Measurements from ENCODE around the gene PKD1L1. TPM values are rescaled to one million over a fixed set of nuclear protein-coding genes. Genes with fewer than 3 reads are reported as not detected.

Gene PKD1L1
- total RNA-seq, 2 donors from 2014 or later, result 0.13 to 0.20 TPM

- no peaks in the 10 kb centered on the region for H3K36me3 ChIP-seq (ENCODE audit: control insufficient read depth, insufficient read depth, low read length)
Measured at GRCh38 chr7:47759056-47759706, 189.1 kb downstream of the PKD1L1 start.

GRCh38 chr7:47758546-47758945, 189.7 kb downstream of the PKD1L1 start:
- no peaks in the 10 kb centered on the region for H3K36me3 ChIP-seq (ENCODE audit: control insufficient read depth, insufficient read depth, low read length)
- no peak overlapping the region for H3K9ac ChIP-seq (ENCODE audit: extremely low read depth, low read length, poor library complexity, severe bottlenecking)
- H3K27me3 Mint-ChIP-seq (ENCODE audit: insufficient read depth), result no peaks in the 10 kb centered on the region
- no peaks in the 10 kb centered on the region for H3K36me3 Mint-ChIP-seq (ENCODE audit: low read depth)
- no peak overlapping the region for H3K27ac ChIP-seq (ENCODE audit: low read depth, low read length)
- peaks cover 3% of the 10 kb centered on the region for H3K4me1 ChIP-seq (ENCODE audit: control insufficient read depth, insufficient read depth, low read length)
- H3K27me3 ChIP-seq (ENCODE audit: control insufficient read depth, insufficient read depth, low read length, poor library complexity, severe bottlenecking), result no peaks in the 10 kb centered on the region
- no peaks in the 10 kb centered on the region for H3K9me3 Mint-ChIP-seq
- TF ChIP-seq CTCF (conservative IDR thresholded peaks at IDR 0.05), result no peak
- H3K4me1 Mint-ChIP-seq, result peaks cover 6% of the 10 kb centered on the region
- no peaks in the 10 kb centered on the region for H3K9me3 ChIP-seq (ENCODE audit: control insufficient read depth, low read length)
- no peak overlapping the region for H3K4me3 ChIP-seq (ENCODE audit: low read length)
- no peak overlapping the region for H3K4me3 Mint-ChIP-seq
- DNase-seq, result no peak
- no peak overlapping the region for H3K27ac Mint-ChIP-seq
- 93 to 100% methylated on average over 1 to 2 of the region's 2 CpGs for WGBS, 2 experiments (ENCODE audit: insufficient coverage in 1 of 2, insufficient read length in 1 of 2)

More at GRCh38 chr7:47759056-47759706, 189.1 kb downstream of the PKD1L1 start:
- H3K4me3 ChIP-seq (ENCODE audit: low read length), result no peak overlapping the region
- peak; percentile 38 for TF ChIP-seq CTCF (conservative IDR thresholded peaks at IDR 0.05)
- Mint-ChIP-seq H3K27me3 (ENCODE audit: insufficient read depth) (no peaks in the 10 kb centered on the region), H3K9me3 (no peaks in the 10 kb centered on the region), H3K27ac (no peak overlapping the region), H3K36me3 (ENCODE audit: low read depth) (no peaks in the 10 kb centered on the region), H3K4me3 (no peak overlapping the region), H3K4me1 (peaks cover 8% of the 10 kb centered on the region)
- no peaks in the 10 kb centered on the region for H3K27me3 ChIP-seq (ENCODE audit: control insufficient read depth, insufficient read depth, low read length, poor library complexity, severe bottlenecking)
- 86 to 90% methylated on average over 1 to 4 of the region's 4 CpGs for WGBS, 2 experiments (ENCODE audit: insufficient coverage in 1 of 2, insufficient read length in 1 of 2)
- H3K27ac ChIP-seq (ENCODE audit: low read depth, low read length), result no peak overlapping the region
- H3K9me3 ChIP-seq (ENCODE audit: control insufficient read depth, low read length), result no peaks in the 10 kb centered on the region
- no peak for DNase-seq
- H3K4me1 ChIP-seq (ENCODE audit: control insufficient read depth, insufficient read depth, low read length), result peaks cover 4% of the 10 kb centered on the region
- H3K9ac ChIP-seq (ENCODE audit: extremely low read depth, low read length, poor library complexity, severe bottlenecking), result no peak overlapping the region

- H3K27me3 Mint-ChIP-seq (ENCODE audit: insufficient read depth), result no peaks in the 10 kb centered on the region
- no peaks in the 10 kb centered on the region for H3K36me3 Mint-ChIP-seq (ENCODE audit: low read depth)
- Histone ChIP-seq H3K27me3 (ENCODE audit: control insufficient read depth, insufficient read depth, low read length, poor library complexity, severe bottlenecking) (no peaks in the 10 kb centered on the region), H3K4me1 (ENCODE audit: control insufficient read depth, insufficient read depth, low read length) (no peaks in the 10 kb centered on the region), H3K9me3 (ENCODE audit: control insufficient read depth, low read length) (no peaks in the 10 kb centered on the region), H3K9ac (ENCODE audit: extremely low read depth, low read length, poor library complexity, severe bottlenecking) (no peak overlapping the region), H3K27ac (ENCODE audit: low read depth, low read length) (no peak overlapping the region), H3K36me3 (ENCODE audit: control insufficient read depth, insufficient read depth, low read length) (no peaks in the 10 kb centered on the region), H3K4me3 (ENCODE audit: low read length) (no peak overlapping the region)
- no peak overlapping the region for H3K27ac Mint-ChIP-seq
- no peaks in the 10 kb centered on the region for H3K9me3 Mint-ChIP-seq
- no peak for TF ChIP-seq CTCF (conservative IDR thresholded peaks at IDR 0.05)
- 85 to 97% methylated on average over 5 to 10 of the region's 10 CpGs for WGBS, 2 experiments (ENCODE audit: insufficient coverage in 1 of 2, insufficient read length in 1 of 2)
- DNase-seq, result no peak
- peaks cover under 1% of the 10 kb centered on the region for H3K4me1 Mint-ChIP-seq
- H3K4me3 Mint-ChIP-seq, result no peak overlapping the region
Measured at GRCh38 chr7:47757921-47758411, 190.3 kb downstream of the PKD1L1 start.
